ENCODE results near the gene SLC17A2. TPM values are rescaled to one million over a fixed set of nuclear protein-coding genes. Genes with fewer than 3 reads are reported as not detected.
A peak's percentile ranks its signal among the peaks of the same experiment; 100 is the strongest.

Gene SLC17A2
- total and polyA plus RNA-seq, 2 of the 8 experiments (the other 6 are each of a cell fraction or from before 2014, with no cell fraction given) = not detected

DNA sequence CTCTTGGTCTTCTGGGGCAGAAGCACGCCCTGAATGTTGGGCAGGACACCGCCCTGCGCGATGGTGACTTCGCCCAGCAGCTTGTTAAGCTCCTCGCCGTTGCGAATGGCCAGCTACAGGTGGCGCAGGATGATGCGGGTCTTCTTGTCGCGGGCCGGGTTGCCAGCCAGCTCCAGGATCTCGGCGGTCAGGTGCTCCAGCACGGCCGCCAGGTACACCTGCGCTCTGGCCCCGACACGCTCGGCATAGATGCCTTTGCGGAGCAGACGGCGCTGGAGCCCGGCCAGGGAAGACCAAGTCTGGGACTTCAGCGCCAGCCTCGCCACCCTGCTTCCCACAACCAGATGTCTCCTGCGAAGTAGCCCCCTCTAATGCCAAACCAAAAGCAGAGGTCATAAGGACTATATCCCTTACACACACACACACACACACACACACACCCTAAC, 48.4 kb downstream of the SLC17A2 start (continued):
- no peak for TF ChIP-seq ASH2L (IDR thresholded peaks at IDR 0.05; ENCODE audit: low read length)
- peak; percentile 57 for TF ChIP-seq KDM4A (IDR thresholded peaks at IDR 0.05; ENCODE audit: low read depth, low read length, severe bottlenecking)
- TF ChIP-seq, protein P1, sequence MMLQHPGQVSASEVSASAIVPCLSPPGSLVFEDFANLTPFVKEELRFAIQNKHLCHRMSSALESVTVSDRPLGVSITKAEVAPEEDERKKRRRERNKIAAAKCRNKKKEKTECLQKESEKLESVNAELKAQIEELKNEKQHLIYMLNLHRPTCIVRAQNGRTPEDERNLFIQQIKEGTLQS (IDR thresholded peaks at IDR 0.05; ENCODE audit: insufficient read depth, low read depth, low read length) = no peak

Data from H1 (cell line).